Stimulated activated CD4-positive, alpha-beta T cell treated with anti-CD3 and anti-CD28 coated beads, Interleukin-15, amount 100 ng/mL, for 1 hour (primary cell): ENCODE measurements around the gene AHNAK.
"Not testable (repeated sequence)": the region's sequence is repeated elsewhere in the genome, so short reads cannot be mapped to it uniquely, and the experiment has no call there.

ENCODE experiments used
- DNase-seq, 2 donors: peaks; one replicate each; pipeline ENCODE4 v3.0.0-alpha.2; 2020; ENCODE audit warnings: low read depth in 1 of 2, low spot score in 1 of 2

Gene AHNAK

DNA sequence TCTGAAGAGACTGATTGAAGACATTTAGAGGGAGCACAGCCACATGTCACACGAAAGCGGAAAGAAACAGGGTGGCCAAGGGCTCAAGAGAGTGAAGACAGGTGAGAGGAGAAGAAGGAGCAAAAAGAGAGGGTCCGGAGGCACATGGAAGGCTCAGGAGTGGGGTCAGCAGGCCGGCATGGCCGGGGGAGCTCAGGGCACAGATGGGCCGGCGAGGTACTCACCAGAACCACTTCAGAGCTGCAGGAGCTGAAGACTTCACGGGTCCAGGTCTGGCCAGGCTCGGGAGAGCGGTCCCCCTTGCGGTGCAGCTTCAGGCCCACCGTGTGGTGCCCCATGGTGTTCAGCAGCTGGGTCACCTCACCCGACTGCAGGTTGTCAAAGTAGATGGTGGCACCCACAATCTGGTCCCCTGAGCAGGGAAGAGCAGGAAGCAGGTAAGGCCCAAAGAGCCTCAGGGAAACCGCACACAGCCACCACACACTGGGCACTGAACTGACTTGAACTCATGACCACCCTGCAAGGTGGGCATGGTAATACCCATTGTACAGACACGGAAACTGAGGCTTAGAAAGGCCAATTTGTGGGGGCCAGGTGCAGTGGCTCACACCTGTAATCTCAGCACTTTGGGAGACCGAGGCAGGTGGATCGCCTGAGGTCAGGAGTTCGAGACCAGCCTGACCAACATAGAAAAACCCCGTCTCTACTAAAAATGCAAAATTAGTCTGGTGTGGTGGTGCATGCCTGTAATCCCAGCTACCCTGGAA lies 11.6 kb downstream of the AHNAK start:
- DNase-seq: no peak

DNA sequence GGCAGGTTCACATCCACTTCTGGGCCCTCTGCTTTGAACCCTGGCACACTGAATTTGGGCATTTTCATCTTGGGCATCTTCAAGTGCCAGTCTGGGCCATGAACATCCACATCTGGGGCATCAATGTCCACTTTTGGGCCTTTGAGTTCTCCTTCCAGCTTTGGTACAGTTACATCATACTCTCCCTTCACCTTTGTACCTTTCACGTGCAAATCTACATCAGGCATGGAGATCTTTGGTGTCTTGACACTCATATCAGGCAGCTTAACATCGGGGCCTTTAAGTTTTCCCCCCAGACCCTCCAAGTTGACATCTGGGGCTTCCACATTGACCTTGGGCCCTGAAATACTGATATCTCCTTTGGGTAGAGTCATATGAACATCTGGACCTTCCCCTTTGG lies 14.5 kb downstream of the AHNAK start:
- DNase-seq: no peak

DNA sequence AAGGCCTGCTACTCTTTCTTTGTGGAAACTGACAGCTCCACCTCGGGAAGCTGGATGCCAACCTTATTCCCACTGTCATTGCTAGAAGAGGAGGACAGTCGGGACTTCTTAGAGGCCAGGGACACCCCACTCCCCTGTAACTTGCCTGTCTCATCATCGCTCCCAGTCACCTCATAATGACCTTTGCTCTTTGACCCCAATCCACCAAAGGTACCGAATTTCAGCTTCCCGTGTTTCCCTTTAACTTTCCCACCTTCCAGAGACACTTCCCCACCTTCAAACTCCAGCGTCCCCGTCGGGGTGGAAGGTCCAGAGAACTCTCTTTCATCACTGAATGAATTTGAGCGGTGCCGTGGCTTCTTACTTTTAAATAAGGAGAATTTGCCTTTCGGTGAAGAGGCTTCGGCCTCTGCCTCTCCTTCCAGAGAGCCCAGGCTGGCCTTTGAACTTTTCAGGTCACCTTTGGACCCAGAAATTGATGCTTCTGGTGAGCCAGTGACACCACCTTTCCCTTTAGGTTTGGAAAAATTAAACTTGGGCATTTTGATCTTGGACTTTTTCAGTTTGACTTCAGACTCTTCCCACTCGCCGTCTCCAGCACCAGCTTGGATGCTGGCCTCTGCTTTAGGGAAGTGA lies 29.8 kb downstream of the AHNAK start:
- DNase-seq: no peak

DNA sequence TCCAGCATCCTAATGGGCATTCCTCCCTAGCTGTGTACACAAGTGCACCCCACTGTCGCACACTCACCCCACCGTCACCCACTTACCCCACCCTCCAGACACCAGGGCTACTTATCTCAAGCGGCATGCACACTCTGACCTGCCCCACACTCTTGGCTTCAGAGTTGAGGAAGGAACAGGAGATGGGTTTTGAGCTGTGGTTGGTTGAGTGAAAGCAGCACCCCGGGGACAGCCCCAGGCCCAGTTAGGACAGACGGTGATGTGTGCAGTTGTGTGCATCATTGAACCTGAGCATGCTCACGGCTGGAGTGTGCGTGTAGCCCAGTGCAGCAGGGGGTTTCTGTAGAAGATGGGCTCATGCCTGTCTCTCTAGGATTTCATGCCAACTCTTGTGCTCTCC lies 32.5 kb downstream of the AHNAK start:
- DNase-seq: no peak

DNA sequence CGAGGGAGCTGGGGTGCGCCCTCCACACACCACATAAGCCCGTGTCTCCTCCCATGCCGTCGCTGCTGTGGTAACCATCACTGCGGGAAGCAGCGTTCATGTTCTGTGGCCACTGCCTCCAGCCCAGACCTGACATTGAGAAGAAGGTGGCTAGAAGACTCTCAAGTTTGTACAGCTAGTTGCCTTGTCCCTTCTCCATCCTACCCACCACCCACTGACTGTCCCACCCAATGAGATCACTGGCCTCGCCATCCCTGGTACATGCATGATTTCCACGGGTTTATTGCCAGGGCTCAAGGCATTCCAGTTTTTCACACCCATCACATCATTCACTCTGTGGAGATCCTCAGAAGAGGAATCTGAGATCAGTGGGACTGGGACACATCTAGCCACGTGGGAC lies 33.0 kb downstream of the AHNAK start:
- DNase-seq: no peak

DNA sequence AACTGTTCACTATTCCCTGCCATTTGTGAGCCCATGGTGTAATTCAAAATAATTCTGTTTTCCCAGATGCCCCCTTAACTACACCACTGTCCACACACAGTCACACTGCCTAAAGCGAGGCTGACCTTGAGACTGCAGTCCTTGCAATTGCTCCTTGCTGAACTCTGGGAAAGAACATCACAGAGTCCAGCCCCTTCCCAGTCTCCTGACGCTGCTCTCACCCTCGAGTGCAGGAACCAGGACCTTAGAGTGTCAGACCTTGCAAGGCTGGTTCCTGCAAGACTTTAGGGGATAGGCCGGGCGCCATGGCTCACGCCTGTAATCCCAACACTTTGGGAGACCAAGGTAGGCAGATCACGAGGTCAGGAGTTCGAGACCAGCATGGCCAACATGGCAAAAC lies 33.6 kb downstream of the AHNAK start:
- DNase-seq: no peak

DNA sequence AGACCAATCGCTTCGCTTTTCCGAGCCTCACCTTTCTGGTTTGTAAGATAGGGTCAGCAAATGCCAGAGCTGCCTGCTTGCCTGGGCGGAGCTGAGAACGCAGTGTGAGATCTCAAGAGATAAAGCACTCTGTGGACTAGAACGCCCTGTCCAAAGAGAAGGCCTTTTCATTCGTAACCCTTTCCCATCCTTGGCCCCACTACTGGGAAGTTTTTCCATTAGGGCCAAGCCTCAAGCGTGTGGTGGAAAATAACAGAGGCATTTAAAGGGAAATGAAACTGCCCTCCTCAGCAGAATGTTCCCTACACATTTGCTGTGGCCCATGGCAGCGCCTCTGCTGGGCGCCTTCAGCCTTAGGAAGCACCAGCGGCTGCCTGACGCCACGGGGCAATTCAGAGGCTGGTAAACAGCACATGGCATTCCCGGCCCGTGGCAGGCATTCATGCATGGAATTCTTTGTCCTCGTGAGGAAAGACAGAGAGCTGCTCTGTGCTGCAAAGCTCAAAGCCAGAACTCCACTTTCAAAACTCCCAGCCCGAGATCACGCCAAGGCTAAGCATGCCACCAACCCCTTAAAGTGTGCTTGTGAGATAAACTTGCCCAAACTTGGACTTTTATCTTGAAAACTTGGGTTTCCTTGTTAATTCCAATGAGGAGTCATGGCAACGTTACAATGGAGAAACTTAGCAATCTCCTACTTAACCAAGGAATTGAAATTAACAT lies 38.1 kb downstream of the AHNAK start:
- no peak for DNase-seq

DNA sequence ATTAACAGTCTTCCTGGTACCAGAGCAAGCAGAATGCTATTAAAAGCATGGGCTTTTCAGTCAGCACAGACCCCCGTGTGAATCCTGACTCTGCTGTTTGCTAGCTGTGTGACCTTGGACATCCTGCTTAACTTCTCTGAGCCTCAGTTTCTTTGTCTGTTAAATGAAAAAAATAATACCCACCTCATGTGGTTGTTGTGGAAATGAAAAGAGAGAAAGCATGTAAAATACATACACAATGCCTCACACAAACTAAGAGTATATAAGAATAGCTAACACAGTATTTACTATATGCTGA lies 39.5 kb downstream of the AHNAK start:
- no peak for DNase-seq

DNA sequence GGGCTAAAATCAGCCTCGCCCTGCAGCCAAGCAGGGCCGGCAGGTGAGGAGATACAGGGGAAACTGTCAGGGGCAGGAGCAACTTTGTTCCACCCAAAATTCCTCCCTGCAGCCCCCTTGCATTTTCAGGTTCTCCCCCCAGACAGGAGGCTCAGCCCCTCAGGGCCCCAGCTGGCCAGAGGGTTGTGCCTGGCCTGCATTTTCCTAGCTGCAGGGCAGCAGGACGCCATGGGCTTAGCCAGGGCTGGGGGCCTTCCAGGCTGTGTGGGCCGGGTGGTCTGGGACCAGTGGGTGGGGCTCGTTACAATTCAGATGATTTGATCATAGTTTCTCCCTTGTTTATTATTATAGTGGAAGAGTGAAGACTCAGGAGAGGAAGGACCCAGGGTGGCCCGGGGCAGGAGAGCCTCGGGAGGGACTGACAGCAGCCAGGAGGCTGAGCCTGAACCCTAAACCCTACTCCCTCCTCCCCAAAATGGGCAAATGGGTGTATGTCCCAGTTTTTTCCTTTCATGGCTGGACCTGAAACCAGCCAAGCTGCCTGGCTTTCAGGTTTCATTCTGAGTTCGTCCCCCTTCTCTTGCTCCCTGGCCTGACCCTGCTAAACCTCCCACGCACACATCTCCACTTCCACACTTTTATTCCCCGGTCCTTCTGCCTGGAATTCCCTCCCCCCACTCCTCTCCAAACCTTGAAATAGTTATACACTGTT lies 40.0 kb downstream of the AHNAK start:
- DNase-seq: no peak

DNA sequence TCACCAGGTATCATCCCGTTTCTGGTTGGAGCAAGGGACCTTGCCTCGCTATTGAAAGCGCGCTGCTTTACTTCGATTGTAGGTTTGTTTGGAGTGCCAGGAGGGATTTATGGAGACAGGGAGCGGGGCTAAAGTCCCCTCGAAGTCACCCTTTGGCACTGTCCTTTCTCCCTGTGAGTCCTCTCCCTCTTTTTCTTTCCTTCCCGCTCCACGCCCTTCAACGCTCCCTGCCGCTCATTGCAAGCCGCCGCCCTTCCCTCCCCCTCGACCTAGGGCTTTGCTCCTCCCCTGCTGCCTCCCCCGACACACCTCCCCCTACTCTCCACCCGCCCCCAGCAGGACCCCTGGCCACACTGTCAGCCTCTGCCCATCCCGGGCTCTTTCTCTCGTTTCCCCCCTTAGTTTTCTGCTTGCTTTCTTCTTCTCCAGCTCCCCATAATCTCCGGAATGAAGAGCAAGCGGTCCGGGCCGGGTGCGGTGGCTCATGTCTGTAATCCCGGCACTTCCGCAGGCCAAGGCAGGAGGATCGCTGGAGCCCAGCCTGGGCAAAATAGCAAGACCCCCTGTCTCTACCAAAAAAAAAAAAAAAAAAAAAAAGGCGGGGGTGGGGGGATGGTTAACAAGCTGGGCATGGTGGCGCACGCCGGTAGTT lies 41.0 kb downstream of the AHNAK start:
- DNase-seq: no peak

DNA sequence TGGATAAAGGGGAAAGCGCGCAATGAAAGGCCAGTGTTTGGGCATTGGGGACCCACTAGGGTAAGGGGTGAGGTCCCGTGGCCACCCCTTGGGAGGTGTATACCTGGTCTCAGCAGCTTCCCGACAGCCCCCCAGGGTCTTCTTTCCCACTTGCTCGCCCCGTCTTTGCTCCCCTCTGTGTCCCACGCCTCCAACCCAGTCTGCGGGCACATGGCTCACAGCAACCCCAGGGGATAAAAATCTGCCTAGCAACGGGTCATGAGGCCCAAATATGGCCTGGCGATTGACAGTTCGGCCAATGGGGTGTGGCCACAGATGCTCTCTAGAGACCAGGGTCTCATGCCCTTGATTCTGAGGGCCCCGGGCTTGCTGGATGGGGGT lies 41.6 kb downstream of the AHNAK start:
- DNase-seq: no peak

DNA sequence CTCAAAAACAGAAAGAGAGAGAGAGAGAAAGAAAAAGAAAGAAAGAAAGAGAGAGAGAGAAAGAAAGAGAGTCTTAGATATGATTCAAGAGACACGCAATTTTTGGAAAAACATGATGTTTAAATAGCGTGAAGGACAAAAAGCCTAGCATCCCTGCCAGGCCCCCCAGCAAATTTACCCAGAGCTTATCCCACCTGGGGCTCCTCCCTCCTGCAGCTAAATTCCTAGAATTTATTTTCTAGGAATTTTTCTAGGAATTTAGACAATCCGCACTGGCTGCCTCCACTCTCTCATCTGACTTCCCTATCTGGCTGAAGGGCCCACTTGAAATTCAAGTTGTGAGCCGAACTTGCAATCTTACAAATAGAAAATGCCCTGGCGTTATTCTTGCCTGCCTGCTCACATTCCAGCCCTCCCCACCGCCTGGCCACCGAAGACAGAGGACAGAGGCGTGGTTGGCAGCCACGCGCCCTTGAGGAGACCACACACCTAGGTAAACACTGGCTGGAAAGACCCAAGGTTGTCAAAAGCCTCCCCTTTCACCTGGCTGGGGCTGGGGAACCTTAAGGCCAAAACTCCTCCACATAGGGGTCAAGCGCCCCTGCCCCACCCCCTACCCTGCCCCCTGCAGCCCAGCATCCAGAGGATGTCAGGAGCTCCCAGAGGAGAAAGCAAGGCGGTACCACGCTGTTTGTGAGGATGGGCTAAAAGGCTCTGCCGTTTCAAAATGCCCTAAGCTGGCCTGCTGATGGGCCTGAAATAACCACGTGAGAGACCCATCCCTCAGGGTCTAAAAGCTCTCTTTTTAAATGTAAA lies 42.2 kb downstream of the AHNAK start:
- DNase-seq: no peak

DNA sequence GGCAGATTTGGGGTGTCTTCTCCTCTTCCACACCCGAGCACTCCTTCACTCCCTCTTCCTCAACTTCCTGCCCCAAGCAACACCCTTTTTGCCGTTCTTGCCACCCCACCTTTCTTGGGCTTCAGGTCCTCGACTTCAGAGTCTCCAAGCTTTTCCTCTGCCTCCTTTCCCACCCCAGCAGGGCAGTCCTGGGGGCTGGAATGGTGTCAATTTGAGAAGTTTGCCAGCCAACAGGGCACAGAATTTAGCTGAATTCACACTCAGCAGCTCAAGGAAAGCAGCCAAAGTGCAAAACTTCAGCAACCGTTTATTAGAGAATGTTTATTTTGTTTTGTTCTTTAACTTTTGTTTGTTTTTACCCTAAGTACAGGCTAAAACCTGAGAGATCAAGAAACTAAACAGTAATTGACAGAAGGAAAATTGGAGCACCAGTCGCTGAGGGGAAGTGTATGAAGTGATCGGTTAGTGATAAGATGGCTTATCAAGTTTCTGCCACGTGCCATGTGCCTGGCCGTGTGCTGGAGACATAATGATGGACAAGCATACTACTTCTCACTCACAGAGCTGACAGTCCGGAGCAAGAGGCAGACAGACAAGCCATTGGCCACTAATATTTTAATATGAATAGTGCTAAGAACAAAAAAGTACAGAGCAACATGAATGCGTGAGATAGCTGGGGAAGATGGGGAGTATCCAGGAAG lies 44.4 kb downstream of the AHNAK start:
- DNase-seq: no peak

DNA sequence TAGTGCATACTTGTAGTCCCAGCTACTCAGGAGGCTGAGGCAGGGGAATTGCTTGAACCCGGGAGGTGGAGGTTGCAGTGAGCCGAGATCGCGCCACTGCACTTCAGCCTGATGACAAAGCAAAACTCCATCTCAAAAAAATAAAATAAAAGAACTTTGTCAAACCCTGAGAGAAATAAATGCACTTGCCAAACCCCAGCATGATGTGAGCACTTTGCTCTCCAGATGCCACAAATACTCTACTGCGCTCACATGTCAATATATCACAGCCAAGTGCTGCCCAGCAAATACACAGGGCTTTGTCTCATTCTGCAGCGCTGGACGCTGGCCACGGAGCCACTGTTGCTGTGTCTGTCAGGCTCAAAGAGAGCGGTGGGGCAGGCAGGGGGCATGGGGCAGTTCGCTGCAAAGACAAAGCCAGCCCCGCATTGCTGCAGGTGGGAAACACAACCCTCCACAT lies 45.1 kb downstream of the AHNAK start:
- no peak for DNase-seq

DNA sequence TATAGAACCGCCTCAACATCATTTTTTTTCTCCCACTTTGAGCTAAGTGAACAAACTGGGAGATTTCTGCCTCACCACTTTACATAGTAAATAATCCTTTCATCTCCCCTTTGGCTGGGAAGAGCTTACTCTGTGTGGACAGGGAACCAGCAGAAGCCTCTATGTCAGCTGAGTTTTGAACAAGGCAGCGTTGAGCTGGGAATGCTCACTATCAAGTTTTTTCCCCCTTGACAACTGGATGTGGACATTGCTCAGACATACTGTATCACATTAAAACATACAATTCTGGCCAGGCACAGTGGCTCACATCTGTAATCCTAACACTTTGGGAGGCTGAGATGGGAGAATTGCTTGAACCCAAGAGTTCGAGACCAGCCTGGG lies 46.0 kb downstream of the AHNAK start:
- no peak for DNase-seq

DNA sequence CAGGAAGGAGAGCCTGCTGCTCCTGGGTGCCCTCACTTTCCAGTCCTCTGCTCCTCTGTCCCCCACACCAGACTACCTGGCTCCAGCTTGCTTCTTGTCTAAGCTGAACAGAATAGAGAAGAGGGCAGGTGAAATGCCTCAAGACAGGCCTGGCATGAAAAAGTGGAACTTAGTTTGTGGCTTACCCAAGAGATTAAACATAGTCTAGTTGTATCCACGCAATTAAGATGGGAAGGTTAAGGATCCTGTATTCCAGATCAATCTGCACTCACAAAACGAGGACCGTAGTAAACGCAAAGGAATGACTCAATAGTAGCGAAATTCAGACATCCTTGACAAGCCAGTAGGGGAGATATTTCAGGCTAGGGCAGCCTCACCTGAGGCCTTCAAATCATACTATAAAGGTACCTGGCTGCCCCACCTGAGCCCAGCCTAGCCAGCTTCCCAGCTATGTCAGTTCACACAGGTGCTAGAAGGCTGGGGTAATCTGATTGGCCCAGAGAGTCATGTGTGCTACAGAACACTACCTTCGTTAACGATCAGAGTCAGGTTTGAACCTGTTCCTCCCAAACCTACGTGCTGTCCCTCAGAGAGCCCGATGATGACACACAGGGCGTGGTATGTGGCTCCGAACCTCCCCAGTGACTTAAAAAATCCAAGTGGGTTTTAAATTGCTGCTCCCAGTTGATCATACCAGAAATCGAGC lies 46.5 kb downstream of the AHNAK start:
- no peak for DNase-seq

DNA sequence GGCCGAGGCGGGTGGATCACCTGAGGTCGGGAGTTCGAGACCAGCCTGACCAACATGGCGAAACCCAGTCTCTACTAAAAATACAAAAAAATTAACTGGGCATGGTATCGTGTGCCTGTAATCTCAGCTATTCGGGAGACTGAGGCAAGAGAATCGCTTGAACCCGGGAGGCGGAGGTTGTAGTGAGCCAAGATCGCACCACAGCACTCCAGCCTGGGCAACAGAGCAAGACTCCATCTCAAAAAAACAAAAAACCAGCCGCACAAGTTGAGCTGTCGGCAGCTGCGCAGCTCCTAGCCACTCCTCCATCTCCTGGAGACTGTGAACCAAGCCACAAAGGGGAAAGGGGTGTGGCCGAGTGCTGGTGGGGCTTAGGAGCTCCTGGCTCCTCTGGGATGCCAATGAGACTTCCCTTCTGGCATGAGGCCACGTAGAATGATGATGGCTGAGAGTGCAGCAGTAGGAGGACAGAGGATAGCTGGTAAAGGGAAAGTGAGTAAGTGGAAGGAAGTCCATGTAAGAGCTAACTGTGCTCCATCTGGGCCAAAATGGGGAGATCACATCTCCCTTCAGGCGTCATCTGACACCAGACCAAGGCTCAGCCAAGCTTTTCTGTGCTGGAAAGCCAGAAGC lies 47.2 kb downstream of the AHNAK start:
- DNase-seq: not testable (repeated sequence)

DNA sequence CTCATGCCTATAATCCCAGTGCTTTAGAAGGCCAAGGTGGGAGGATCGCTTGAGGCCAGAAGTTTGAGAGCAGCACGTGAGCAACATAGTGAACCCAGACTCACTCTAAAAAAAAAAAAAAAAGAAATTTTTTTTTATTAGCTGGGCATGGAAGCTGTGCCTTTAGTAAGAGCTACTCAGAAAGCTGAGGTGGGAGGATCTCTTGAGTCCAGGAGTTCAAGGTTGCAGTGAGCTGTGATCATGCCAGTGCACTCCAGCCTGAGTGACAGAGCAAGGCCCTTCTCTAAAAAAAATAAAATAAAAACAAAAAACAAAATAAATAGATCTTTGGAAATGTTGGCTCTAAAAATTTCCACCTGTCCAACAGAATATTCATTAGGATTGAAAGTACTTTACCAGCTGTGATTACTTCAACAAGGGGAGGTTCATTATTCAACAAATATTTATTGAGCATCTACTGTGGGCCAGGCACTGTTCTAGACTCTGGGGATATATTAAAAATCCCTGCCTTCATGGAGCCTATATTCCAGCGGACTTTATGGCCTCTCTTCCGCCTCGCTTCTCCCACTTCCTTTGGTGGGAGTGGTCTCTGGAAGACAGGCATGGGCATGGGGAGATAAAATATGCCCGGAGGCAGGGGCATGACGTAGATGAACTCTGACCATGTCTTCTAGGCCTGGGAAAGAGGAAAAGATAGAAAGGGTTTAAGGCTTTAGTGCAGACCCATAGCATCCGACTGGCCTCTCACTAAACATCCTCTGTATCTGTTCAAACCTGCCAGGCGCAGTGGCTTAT lies 47.9 kb downstream of the AHNAK start:
- DNase-seq: no peak
